T-helper 1 cell treated with Interleukin-12 subunit alpha and Interleukin-12 subunit beta and Interleukin-4 antibody, amounts not matched to agents 30 μg/mL and 1 μg/mL, for 36 hours (primary cell): ENCODE results near the gene MARCHF6.

Experiments
- H3K27ac Mint-ChIP-seq: one replicate; pipeline ENCODE4 v1.8.0; 2021; ENCODE audit warnings: mild to moderate bottlenecking, mixed read lengths
- H3K27me3 Mint-ChIP-seq: one replicate; pipeline ENCODE4 v1.8.0; 2021; ENCODE audit warnings: low read depth, mixed read lengths
- H3K36me3 Mint-ChIP-seq: one replicate; pipeline ENCODE4 v1.8.0; 2021; ENCODE audit warnings: low read depth, mixed read lengths
- H3K4me1 Mint-ChIP-seq: one replicate; pipeline ENCODE4 v1.8.0; 2021; ENCODE audit warnings: low read depth, mixed read lengths
- H3K4me3 Mint-ChIP-seq: one replicate; pipeline ENCODE4 v1.8.0; 2021; ENCODE audit warnings: mild to moderate bottlenecking, moderate library complexity, mixed read lengths
- H3K9me3 Mint-ChIP-seq: one replicate; pipeline ENCODE4 v1.8.0; 2021; ENCODE audit warnings: mixed read lengths

The MARCHF6 gene

DNA sequence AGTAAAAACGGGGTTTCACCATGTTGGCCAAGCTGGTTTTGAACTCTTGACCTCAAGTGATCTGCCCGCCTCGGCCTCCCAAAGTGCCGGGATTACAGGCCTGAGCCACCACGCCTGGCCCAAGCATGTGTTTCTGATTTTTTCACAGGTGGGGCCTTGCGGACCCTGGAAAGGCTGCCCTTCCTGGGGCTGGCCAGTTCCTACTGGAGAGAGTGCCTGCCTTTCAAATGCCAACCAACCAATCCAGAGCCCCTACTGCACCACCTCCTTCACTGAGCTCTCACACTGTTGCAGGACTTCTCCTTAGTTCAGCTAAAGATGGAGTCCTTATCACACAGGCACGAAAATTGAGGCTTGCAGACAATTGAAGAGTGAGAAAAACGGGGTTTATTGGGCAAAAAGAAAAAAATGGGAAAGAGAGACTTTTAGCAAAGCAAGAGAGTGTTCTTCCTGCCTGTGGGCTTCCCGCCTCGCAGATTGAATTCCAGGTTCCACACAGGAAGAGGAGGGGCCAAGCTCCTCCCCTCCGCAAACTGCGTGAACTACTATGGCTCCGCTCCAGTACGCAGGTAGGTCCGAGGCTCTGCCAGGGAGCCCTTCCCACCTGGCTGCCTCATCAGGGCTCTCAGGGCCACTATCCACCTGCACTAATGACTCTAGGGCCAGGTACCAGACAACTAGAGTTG is 37.5 kb upstream of the MARCHF6 start:
- H3K4me1 Mint-ChIP-seq, result peaks cover 3% of the 10 kb centered on the region
- H3K27ac Mint-ChIP-seq, result no peak overlapping the region
- no peaks in the 10 kb centered on the region for H3K9me3 Mint-ChIP-seq

DNA sequence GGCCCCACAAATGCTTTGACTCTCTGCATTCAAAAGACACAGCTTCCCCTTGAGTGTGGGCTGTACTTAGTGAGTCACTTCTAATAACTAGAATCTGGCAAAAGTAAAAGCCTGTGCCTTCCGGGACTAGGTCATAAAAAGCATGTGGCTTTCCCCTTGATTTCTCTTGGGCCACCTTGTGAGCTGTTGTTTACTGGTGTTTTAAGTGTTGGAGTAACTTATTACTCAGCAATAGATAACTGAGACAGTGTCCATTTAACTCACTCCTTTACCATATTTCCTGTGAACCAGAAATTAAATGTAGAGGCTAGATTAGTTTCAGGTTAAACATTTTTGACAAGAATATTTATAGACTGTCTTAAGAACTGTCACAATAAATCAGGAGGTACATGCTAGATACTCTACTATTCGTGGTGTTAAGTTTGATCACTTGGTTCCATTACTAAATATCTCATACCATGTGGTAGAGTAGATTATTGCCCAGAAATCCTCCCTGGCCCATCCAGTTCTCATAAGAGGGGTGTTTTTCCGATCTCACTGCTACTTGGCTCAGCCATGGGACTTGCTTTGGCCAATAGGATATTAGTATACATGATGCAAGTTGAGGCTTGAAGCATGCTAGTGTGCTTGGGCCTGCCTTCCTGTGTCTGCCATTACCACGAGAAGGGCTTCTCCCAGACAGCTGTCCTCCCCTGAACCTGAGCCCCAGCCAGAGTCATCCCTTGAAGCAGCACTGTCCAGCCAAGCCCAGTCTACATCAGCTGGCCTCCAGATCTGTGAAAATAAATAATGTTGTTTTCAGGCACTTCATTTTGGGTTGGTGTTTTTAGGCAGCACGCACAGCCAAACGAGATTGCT is 35.4 kb upstream of the MARCHF6 start:
- H3K4me3 Mint-ChIP-seq, result no peak overlapping the region
- no peak overlapping the region for H3K27ac Mint-ChIP-seq
- peaks cover 4% of the 10 kb centered on the region for H3K27me3 Mint-ChIP-seq
- peaks cover 2% of the 10 kb centered on the region for H3K4me1 Mint-ChIP-seq
- no peaks in the 10 kb centered on the region for H3K9me3 Mint-ChIP-seq
- no peaks in the 10 kb centered on the region for H3K36me3 Mint-ChIP-seq

More for the DNA sequence above, 37.5 kb upstream of the MARCHF6 start:
- peaks cover 6% of the 10 kb centered on the region for H3K27me3 Mint-ChIP-seq
- no peaks in the 10 kb centered on the region for H3K36me3 Mint-ChIP-seq
- no peak overlapping the region for H3K4me3 Mint-ChIP-seq

DNA sequence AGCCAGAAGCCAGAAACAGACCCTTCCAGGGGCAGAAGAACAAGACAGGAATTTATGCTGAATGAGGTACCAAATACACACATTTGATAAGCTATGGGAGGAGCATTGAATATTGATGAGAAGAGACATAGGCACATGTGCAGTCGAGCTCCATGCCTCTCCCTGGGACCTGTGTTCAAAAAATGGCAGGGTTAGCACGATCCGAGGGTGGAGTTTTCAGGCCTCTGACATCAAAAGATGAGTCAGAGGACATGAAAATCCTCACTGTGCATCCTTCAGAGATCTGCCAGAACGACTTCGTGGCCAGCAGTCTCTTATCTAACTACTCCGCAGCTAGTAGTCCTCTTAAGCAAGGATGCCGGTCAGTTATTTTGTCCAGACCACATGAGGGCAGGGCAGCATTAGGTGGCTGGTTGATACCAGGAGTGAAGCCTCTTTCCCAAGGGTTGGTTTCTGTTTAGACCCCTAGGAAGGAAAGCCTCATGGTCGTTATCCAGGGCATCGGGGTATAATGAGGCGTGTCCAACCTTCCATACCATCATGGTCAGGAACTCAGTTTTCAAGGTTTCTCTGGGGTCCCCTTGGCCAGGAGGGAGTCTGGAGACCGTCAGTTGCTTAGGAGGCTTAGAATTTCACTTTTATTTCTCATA is 34.2 kb upstream of the MARCHF6 start:
- Mint-ChIP-seq H3K27ac (no peak overlapping the region), H3K9me3 (no peaks in the 10 kb centered on the region), H3K4me3 (no peak overlapping the region), H3K4me1 (peaks cover 2% of the 10 kb centered on the region), H3K36me3 (no peaks in the 10 kb centered on the region), H3K27me3 (no peaks in the 10 kb centered on the region)

DNA sequence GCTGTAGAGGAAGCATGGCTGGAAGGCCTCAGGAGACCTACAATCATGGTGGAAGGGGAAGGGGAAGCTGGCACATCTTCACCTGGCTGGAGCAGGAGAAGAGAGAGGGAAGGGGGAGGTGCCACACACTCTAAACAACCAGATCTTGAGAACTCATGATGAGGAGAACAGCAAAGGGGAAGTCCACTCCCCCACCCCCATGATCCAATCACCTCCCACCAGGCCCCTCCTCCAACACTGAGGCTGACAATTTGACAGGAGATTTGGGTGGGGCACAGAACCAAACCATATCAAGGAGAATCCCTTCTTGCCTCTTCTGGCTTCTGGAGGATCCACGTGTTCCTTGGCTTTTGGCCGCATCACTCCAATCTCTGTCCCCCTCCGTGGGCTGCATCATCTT is 32.7 kb upstream of the MARCHF6 start:
- Mint-ChIP-seq H3K9me3 (no peaks in the 10 kb centered on the region), H3K36me3 (no peaks in the 10 kb centered on the region), H3K4me3 (no peak overlapping the region), H3K4me1 (peaks cover 2% of the 10 kb centered on the region), H3K27me3 (no peaks in the 10 kb centered on the region), H3K27ac (no peak overlapping the region)

DNA sequence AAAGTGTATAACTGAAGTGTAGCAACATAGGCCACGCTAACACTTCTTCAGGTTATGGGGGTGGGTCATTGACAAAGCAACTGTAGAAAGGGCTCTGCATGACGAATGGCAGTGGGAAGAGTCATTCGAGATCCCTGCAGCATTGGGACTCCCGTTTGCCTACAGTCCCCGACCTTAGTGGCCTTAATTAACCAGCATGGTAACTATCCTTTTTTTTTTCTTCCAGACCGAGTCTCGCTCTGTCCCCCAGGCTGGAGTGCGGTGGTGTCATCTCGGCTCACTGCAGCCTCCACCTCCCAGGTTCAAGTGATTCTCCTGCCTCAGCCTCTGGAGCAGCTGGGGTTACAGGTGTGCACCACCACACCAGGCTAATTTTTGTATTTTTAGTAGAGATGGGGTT is 31.6 kb upstream of the MARCHF6 start:
- Mint-ChIP-seq H3K4me1 (peaks cover 2% of the 10 kb centered on the region), H3K4me3 (no peak overlapping the region), H3K27me3 (no peaks in the 10 kb centered on the region), H3K9me3 (no peaks in the 10 kb centered on the region), H3K27ac (no peak overlapping the region), H3K36me3 (no peaks in the 10 kb centered on the region)

DNA sequence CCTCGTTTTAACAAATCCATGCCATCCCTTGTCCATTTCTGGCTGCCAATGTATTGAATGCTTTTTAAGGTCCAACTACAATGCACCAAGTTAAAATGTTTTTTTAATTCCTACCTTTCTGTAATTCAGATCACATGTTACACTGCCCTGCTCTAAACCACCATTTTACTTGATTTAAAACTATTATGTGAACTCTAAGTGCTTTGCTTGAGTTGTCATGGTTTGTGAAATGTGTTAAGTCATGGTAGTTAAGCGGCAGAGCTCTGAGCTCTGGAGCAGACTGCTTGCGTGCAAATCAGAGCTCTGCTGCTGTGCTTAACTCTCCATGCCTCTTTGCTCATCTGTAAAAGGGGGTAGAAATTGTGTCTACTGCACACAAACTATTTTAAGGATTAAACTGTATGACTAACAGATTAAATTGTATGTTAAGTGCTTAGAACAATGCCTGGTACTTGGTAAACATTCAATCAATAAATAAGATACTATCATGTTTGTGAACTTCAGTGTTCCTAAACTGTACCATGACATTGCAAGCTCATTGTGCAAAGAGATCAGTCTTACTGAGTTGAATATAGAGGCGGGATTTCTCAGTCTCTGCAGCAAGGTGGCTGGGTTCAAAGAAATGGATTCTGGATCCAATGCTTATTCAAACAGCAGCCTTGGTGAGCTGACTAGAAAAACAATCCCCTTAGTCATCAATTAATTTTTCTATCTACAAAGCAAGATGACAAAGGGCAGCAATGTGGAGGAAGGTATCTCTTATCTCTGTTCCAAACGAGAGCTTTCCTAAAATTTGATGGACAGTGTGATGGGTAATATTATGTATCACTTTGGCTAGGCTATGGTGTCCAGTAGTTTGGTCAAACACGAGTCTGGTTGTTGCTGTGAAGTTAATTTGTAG is 29.7 kb upstream of the MARCHF6 start:
- Mint-ChIP-seq H3K4me1 (no peaks in the 10 kb centered on the region), H3K36me3 (no peaks in the 10 kb centered on the region), H3K9me3 (no peaks in the 10 kb centered on the region), H3K27me3 (no peaks in the 10 kb centered on the region), H3K27ac (no peak overlapping the region), H3K4me3 (no peak overlapping the region)

DNA sequence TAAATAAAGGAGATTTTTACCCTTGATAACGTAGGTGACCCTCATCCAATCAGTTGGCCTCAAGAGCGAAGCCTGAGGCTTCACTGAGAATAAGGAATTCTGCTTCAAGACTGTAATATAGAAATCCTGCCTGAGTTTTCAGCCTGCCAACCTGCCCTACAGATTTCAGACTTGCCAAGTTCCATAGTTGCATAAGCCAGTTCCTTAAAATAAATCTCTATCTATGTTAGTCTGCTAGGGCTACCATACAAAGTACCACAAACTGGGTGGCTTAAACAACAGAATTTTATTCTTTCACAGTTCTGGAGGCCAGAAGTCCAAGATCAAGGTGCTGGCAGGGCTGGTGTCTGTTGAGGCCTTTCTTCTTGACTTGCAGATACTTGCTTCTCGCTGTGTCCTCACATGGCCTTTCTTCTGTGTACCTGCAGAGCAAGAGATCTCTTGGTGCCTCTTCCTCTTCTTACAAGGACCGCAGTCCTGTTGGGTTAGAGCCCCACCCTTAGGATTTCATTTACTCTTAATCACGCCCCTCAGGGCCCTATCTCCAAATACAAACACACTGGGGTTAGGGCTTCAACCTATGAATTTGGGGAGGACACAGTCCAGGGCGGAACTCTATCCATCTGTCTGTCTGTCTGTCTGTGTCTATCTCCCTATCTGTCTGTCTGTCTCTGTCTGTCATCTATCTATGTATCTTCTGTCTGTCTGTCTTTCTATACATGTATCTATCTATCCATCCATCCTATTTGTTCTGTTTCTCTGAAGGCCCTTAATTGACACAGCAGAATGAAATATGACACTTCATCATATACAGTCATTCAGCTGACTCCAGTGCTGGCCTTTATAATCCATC is 28.8 kb upstream of the MARCHF6 start:
- H3K27me3 Mint-ChIP-seq, result peaks cover 3% of the 10 kb centered on the region
- H3K9me3 Mint-ChIP-seq, result no peaks in the 10 kb centered on the region
- H3K4me1 Mint-ChIP-seq, result no peaks in the 10 kb centered on the region
- no peak overlapping the region for H3K27ac Mint-ChIP-seq
- no peak overlapping the region for H3K4me3 Mint-ChIP-seq
- no peaks in the 10 kb centered on the region for H3K36me3 Mint-ChIP-seq

DNA sequence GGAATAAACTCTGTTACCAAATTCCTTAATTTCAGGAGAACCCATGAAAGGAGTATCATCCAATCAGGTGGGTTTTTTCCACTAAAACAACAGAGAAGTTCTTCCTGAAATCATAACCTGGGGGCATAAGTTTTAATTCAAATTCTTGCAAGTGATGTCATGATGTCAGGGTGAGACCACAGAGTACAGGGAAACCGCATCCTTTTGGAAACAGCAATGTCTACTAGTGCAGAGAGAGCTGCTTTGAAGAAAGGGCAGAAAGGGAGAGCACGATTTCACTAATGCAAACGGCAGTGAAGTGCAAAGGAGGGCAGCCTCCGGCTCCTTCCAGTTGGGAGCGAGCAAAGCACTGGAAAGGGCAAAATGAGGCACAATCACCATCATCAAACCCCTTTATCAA is 25.2 kb upstream of the MARCHF6 start:
- Mint-ChIP-seq H3K36me3 (no peaks in the 10 kb centered on the region), H3K9me3 (no peaks in the 10 kb centered on the region), H3K27me3 (peaks cover 36% of the 10 kb centered on the region)

DNA sequence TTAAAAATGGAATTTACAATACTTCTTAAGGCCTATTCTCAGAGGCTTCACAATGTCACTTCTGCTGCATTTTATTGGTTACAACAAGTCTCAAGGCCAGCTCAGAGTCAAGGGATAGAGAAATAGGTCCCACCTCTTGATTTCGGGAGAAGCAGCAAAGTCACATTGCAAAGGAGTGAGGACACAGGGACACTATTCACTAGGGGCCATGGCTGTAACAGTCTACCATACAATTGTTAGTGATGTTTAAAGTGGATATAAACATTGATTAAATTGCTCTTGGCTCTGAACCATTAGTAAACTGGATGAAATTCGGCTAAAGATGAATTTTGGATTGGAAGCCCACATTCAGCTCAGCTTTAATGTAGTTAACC is 24.1 kb upstream of the MARCHF6 start:
- Mint-ChIP-seq H3K4me3 (no peak overlapping the region), H3K27ac (no peak overlapping the region), H3K4me1 (peaks cover 4% of the 10 kb centered on the region), H3K36me3 (no peaks in the 10 kb centered on the region), H3K27me3 (peaks cover 43% of the 10 kb centered on the region), H3K9me3 (no peaks in the 10 kb centered on the region)

More for the DNA sequence above, 25.2 kb upstream of the MARCHF6 start:
- H3K27ac Mint-ChIP-seq, result no peak overlapping the region
- H3K4me3 Mint-ChIP-seq, result no peak overlapping the region
- peaks cover 2% of the 10 kb centered on the region for H3K4me1 Mint-ChIP-seq

DNA sequence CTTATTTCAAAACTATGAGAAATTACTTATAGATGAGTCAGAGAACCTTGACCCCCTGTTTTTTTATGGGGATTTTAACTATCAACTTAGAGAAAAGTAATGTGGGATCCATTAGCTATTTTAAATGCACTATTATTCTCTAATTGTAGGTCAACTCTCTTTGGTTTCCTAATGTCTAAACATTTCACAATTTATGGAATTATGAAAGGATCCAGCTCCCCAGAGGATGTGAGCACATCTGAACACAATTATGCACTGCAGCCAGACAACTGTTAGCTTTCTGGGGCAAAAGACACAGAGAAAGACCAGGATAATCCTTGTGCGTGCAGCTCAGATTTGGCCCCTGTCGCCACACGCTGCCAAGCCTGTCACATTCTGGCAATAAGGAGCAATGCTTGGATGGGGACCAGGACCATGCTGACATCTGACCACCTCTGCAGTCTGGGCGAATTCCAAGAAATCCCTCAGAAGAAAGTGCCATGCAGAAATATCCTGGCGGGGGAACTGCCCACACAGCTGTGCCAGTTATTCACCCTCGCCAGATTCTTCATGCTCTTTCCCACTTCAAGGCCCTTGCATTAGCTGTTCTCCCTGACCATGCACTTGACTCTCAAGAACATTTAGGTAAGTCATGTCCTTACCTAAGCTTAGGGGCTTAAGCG is 23.5 kb upstream of the MARCHF6 start:
- Mint-ChIP-seq H3K27me3 (peaks cover 48% of the 10 kb centered on the region), H3K4me1 (peaks cover 4% of the 10 kb centered on the region), H3K36me3 (no peaks in the 10 kb centered on the region), H3K9me3 (no peaks in the 10 kb centered on the region), H3K4me3 (no peak overlapping the region), H3K27ac (no peak overlapping the region)

DNA sequence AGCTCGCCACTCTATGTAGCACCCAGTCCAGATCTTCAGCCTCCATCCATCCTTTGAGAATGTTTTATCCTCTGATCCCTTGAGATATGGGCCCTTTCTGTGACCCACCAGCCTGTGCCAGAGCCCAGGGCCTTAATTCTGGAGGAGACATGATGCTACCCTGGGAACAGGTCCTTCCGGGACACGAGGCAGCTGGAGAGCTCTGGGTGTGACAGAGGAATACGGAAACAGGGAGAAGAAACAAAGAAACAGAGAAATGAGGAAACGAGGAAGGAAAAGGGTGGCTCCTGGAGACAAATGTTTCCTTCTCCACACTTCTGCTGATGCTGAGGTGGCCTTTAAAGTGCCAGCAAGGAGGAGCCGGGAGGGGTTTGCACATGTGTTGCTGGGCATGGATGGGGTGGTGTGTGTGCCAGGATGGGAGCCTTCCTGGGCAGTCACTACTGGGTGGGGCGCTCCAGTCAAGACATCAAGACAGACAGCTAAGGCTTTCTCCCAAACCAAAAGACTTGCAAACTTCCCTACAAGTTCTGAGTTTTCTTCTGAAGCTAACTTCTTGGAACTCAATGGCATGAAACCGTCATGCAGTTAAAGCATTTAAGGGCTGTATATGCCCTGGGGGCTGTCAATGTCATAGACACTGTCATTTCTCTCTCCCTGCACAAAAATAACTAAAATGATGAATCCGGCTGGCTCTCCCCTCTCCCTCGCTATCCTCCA is 22.8 kb upstream of the MARCHF6 start:
- H3K27ac Mint-ChIP-seq, result no peak overlapping the region
- H3K4me3 Mint-ChIP-seq, result no peak overlapping the region
- peaks cover 55% of the 10 kb centered on the region for H3K27me3 Mint-ChIP-seq

DNA sequence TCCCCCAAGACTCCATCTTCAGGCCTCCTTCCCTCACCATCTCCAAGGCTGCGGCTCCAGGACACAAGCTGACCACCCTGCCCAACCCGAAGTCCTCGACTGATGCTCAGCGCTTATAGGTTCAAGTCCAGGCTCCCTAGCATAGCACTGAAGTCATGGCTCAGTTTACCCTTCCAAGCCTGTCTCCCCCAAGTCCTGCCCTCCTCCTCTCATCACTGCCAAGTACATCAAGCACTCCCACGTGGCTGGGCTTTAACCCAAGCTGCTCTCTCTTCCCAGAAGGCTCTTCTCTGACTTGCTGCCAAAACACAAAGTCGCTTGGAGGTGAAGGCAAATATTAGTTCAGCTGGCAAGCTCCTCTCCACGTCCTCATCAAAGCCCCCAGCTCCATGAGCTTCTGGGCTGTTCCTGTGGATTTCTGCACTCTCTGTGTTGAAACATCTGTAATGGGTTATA is 22.1 kb upstream of the MARCHF6 start:
- H3K4me3 Mint-ChIP-seq, result no peak overlapping the region
- H3K27ac Mint-ChIP-seq, result no peak overlapping the region
- peaks cover 4% of the 10 kb centered on the region for H3K4me1 Mint-ChIP-seq
- H3K36me3 Mint-ChIP-seq, result no peaks in the 10 kb centered on the region
- H3K9me3 Mint-ChIP-seq, result no peaks in the 10 kb centered on the region
- H3K27me3 Mint-ChIP-seq, result peaks cover 56% of the 10 kb centered on the region

More for the DNA sequence above, 22.8 kb upstream of the MARCHF6 start:
- Mint-ChIP-seq H3K4me1 (peaks cover 4% of the 10 kb centered on the region), H3K9me3 (no peaks in the 10 kb centered on the region), H3K36me3 (no peaks in the 10 kb centered on the region)
